IPS-18a (cell line): ENCODE data around the gene AMH.

Source experiments
- H3K27ac ChIP-seq: one replicate; pipeline ENCODE4 v1.5.1; 2013; ENCODE audit warnings: low read length
- H3K27me3 ChIP-seq: one replicate; pipeline ENCODE4 v1.6.1; 2013; ENCODE audit warnings: mild to moderate bottlenecking, low read length; ENCODE audit not compliant: control insufficient read depth, insufficient read depth
- H3K36me3 ChIP-seq: one replicate; pipeline ENCODE4 v1.6.1; 2013; ENCODE audit warnings: low read depth, low read length; ENCODE audit not compliant: control insufficient read depth
- H3K4me1 ChIP-seq: one replicate; pipeline ENCODE4 v1.6.1; 2013; ENCODE audit warnings: low read depth, low read length; ENCODE audit not compliant: control insufficient read depth
- H3K4me3 ChIP-seq: one replicate; pipeline ENCODE4 v1.5.1; 2013; ENCODE audit warnings: low read length
- H3K9ac ChIP-seq: one replicate; pipeline ENCODE4 v1.6.1; 2013; ENCODE audit warnings: mild to moderate bottlenecking, low read length, moderate library complexity
- H3K9me3 ChIP-seq: one replicate; pipeline ENCODE4 v1.6.1; 2013; ENCODE audit warnings: low read depth, low read length; ENCODE audit not compliant: control insufficient read depth

Gene AMH

GRCh38 chr19:2210987-2211740 is 38.0 kb upstream of the AMH start:
- H3K9ac ChIP-seq: no peak overlapping the region
- H3K9me3 ChIP-seq: no peaks in the 10 kb centered on the region
- H3K27ac ChIP-seq: no peak overlapping the region
- peaks cover 22% of the 10 kb centered on the region for H3K36me3 ChIP-seq
- no peaks in the 10 kb centered on the region for H3K4me1 ChIP-seq
- H3K4me3 ChIP-seq: no peak overlapping the region
- H3K27me3 ChIP-seq: no peaks in the 10 kb centered on the region

GRCh38 chr19:2212861-2213711 is 36.0 kb upstream of the AMH start:
- Histone ChIP-seq H3K4me3 (no peak overlapping the region), H3K27me3 (no peaks in the 10 kb centered on the region), H3K9ac (no peak overlapping the region), H3K36me3 (peaks cover 37% of the 10 kb centered on the region), H3K27ac (no peak overlapping the region), H3K4me1 (no peaks in the 10 kb centered on the region), H3K9me3 (no peaks in the 10 kb centered on the region)

GRCh38 chr19:2213799-2214198 is 35.3 kb upstream of the AMH start:
- Histone ChIP-seq H3K4me3 (no peak overlapping the region), H3K36me3 (peaks cover 37% of the 10 kb centered on the region), H3K27ac (no peak overlapping the region), H3K9ac (no peak overlapping the region), H3K4me1 (no peaks in the 10 kb centered on the region), H3K9me3 (no peaks in the 10 kb centered on the region), H3K27me3 (no peaks in the 10 kb centered on the region)

- Histone ChIP-seq H3K9ac (no peak overlapping the region), H3K4me3 (no peak overlapping the region), H3K36me3 (peaks cover 37% of the 10 kb centered on the region), H3K27me3 (no peaks in the 10 kb centered on the region), H3K9me3 (no peaks in the 10 kb centered on the region), H3K4me1 (no peaks in the 10 kb centered on the region), H3K27ac (no peak overlapping the region)
These were observed 34.9 kb upstream of the AMH start for GRCh38 chr19:2214251-2214650.

GRCh38 chr19:2215281-2215751 is 33.8 kb upstream of the AMH start:
- Histone ChIP-seq H3K9me3 (no peaks in the 10 kb centered on the region), H3K27ac (no peak overlapping the region), H3K4me3 (no peak overlapping the region), H3K36me3 (peaks cover 37% of the 10 kb centered on the region), H3K4me1 (no peaks in the 10 kb centered on the region), H3K9ac (no peak overlapping the region), H3K27me3 (no peaks in the 10 kb centered on the region)

GRCh38 chr19:2216361-2217225 is 32.5 kb upstream of the AMH start:
- Histone ChIP-seq H3K9me3 (no peaks in the 10 kb centered on the region), H3K36me3 (peaks cover 34% of the 10 kb centered on the region), H3K4me1 (no peaks in the 10 kb centered on the region), H3K27me3 (no peaks in the 10 kb centered on the region), H3K27ac (no peak overlapping the region), H3K4me3 (no peak overlapping the region), H3K9ac (no peak overlapping the region)

GRCh38 chr19:2217591-2217990 is 31.5 kb upstream of the AMH start:
- Histone ChIP-seq H3K9ac (no peak overlapping the region), H3K27ac (no peak overlapping the region), H3K9me3 (no peaks in the 10 kb centered on the region), H3K36me3 (peaks cover 28% of the 10 kb centered on the region), H3K4me3 (no peak overlapping the region), H3K27me3 (no peaks in the 10 kb centered on the region), H3K4me1 (no peaks in the 10 kb centered on the region)

GRCh38 chr19:2219726-2220125 is 29.4 kb upstream of the AMH start:
- no peaks in the 10 kb centered on the region for H3K9me3 ChIP-seq
- no peaks in the 10 kb centered on the region for H3K4me1 ChIP-seq
- no peak overlapping the region for H3K4me3 ChIP-seq
- H3K36me3 ChIP-seq: peaks cover 21% of the 10 kb centered on the region
- no peaks in the 10 kb centered on the region for H3K27me3 ChIP-seq
- no peak overlapping the region for H3K9ac ChIP-seq
- no peak overlapping the region for H3K27ac ChIP-seq

GRCh38 chr19:2221250-2221831 is 27.8 kb upstream of the AMH start:
- H3K27ac ChIP-seq: no peak overlapping the region
- H3K4me1 ChIP-seq: no peaks in the 10 kb centered on the region
- no peak overlapping the region for H3K4me3 ChIP-seq

GRCh38 chr19:2221918-2222317 is 27.2 kb upstream of the AMH start:
- Histone ChIP-seq H3K9ac (no peak overlapping the region), H3K27me3 (no peaks in the 10 kb centered on the region), H3K36me3 (peaks cover 22% of the 10 kb centered on the region), H3K4me1 (no peaks in the 10 kb centered on the region), H3K27ac (no peak overlapping the region), H3K9me3 (no peaks in the 10 kb centered on the region), H3K4me3 (no peak overlapping the region)

More at GRCh38 chr19:2221250-2221831, 27.8 kb upstream of the AMH start:
- Histone ChIP-seq H3K36me3 (peaks cover 27% of the 10 kb centered on the region), H3K9me3 (no peaks in the 10 kb centered on the region), H3K9ac (no peak overlapping the region), H3K27me3 (no peaks in the 10 kb centered on the region)

GRCh38 chr19:2223391-2223790 is 25.7 kb upstream of the AMH start:
- no peak overlapping the region for H3K9ac ChIP-seq
- H3K27me3 ChIP-seq: no peaks in the 10 kb centered on the region
- H3K4me1 ChIP-seq: no peaks in the 10 kb centered on the region
- no peak overlapping the region for H3K27ac ChIP-seq
- H3K4me3 ChIP-seq: no peak overlapping the region
- H3K9me3 ChIP-seq: no peaks in the 10 kb centered on the region
- peaks cover 16% of the 10 kb centered on the region for H3K36me3 ChIP-seq
